OCI-LY7 (cell line): Measurements from ENCODE around the gene SLC26A8. TPM values are rescaled to one million over a fixed set of nuclear protein-coding genes. Genes with fewer than 3 reads are reported as not detected.

ENCODE experiments used
- BruUV-seq: library from RNA; stranded (reverse); fragments of 400-500 nt; replicated peaks from 2 replicates; lab custom pipeline; 2021; lab: Mats Ljungman, UMichigan
- CTCF ChIA-PET: fragments of 300-600 bp; sonication (Branson Sonifier 250); formaldehyde crosslinking; loops from one replicate; lab custom pipeline; 2022; ENCODE audit warnings: antibody characterized with exemption; ENCODE audit not compliant: unreplicated experiment; lab: Charles Lee
- POLR2A ChIA-PET: fragments of 300-600 bp; sonication (Branson Sonifier 250); formaldehyde crosslinking; loops from one replicate; lab custom pipeline; 2022; ENCODE audit warnings: antibody characterized with exemption; lab: Charles Lee
- DNase-seq: peaks from one replicate; pipeline ENCODE4 v3.0.0-alpha.2; 2015; ENCODE audit warnings: low spot score
- H2AFZ ChIP-seq: fragments of 200-600 bp; sonication (generic), shearing (Covaris generic); 2 replicates; pipeline ENCODE4 v1.6.1; 2014; ENCODE audit warnings: mild to moderate bottlenecking, antibody characterized with exemption, low read length, moderate library complexity
- H3K27ac ChIP-seq: fragments of 200-600 bp; sonication (generic); 2 replicates; pipeline ENCODE4 v1.5.1; 2014; ENCODE audit warnings: mixed run types, low read depth, mild to moderate bottlenecking, moderate library complexity, low read length, inconsistent platforms; ENCODE audit not compliant: poor library complexity, severe bottlenecking
- H3K36me3 ChIP-seq: fragments of 200-600 bp; sonication (generic); 2 replicates; pipeline ENCODE4 v1.6.1; 2014; ENCODE audit warnings: mild to moderate bottlenecking, antibody characterized with exemption, low read length, moderate library complexity, mixed read lengths; ENCODE audit not compliant: insufficient read depth
- H3K4me1 ChIP-seq: fragments of 200-600 bp; sonication (generic); 2 replicates; pipeline ENCODE4 v1.5.1; 2014; ENCODE audit warnings: mild to moderate bottlenecking, low read length; ENCODE audit not compliant: insufficient read depth, poor library complexity, severe bottlenecking
- H3K4me2 ChIP-seq: fragments of 200-600 bp; sonication (generic); 2 replicates; pipeline ENCODE4 v1.6.1; 2014; ENCODE audit warnings: mild to moderate bottlenecking, low read length
- H3K4me3 ChIP-seq: fragments of 200-600 bp; sonication (generic); 2 replicates; pipeline ENCODE4 v1.5.1; 2014; ENCODE audit warnings: mild to moderate bottlenecking, low read depth, low read length; ENCODE audit not compliant: poor library complexity, severe bottlenecking
- H3K79me2 ChIP-seq: fragments of 200-600 bp; sonication (generic); 2 replicates; pipeline ENCODE4 v1.6.1; 2016; ENCODE audit warnings: low read depth, mild to moderate bottlenecking, low read length, moderate library complexity, mixed read lengths; ENCODE audit not compliant: insufficient read depth
- H3K9me2 ChIP-seq: fragments of 200-600 bp; sonication (generic); 2 replicates; pipeline ENCODE4 v1.6.1; 2016; ENCODE audit warnings: mild to moderate bottlenecking, low read length, mixed read lengths; ENCODE audit not compliant: insufficient read depth
- H3K9me3 ChIP-seq: fragments of 200-600 bp; sonication (generic); 2 replicates; pipeline ENCODE4 v1.6.1; 2014; ENCODE audit warnings: mild to moderate bottlenecking, mixed run types, low read length, mixed read lengths
- H4K20me1 ChIP-seq: fragments of 200-600 bp; sonication (generic); 2 replicates; pipeline ENCODE4 v1.6.1; 2014; ENCODE audit warnings: mild to moderate bottlenecking, antibody characterized with exemption, low read length, moderate library complexity, mixed read lengths; ENCODE audit not compliant: insufficient read depth
- EZH2phosphoT487 ChIP-seq: fragments of 200-600 bp; sonication (generic); IDR thresholded peaks from 2 replicates; pipeline ENCODE4 v1.6.1; 2018; ENCODE audit warnings: low read depth, borderline replicate concordance, mild to moderate bottlenecking, mixed run types, antibody characterized with exemption, low read length, moderate library complexity, mixed read lengths
- intact Hi-C: fragments of 100-400 bp; cut with micrococcal nuclease; formaldehyde crosslinking; loops from one replicate; pipeline ENCODE4 v1.10.0; 2022; ENCODE audit not compliant: unreplicated experiment
- total RNA-seq, 2 experiments: library from RNA; depleted of rRNA in 1 of 2; stranded (reverse); fragments of >200 nt in 1 of 2; shearing (Covaris generic) in 1 of 2; gene quantifications; 2 replicates each; pipeline ENCODE4 v1.2.3, GENCODE V29; 2014 to 2022
- TF ChIP-seq, protein P1 (sequence below): fragments of 200-600 bp; sonication (generic); conservative IDR thresholded peaks from 2 replicates; pipeline ENCODE4 v1.5.1; 2014; ENCODE audit warnings: mild to moderate bottlenecking, antibody characterized with exemption, low read length, moderate library complexity, mixed read lengths

SLC26A8 gene
- total RNA-seq, 2 experiments from 2014 or later: not detected

DNA sequence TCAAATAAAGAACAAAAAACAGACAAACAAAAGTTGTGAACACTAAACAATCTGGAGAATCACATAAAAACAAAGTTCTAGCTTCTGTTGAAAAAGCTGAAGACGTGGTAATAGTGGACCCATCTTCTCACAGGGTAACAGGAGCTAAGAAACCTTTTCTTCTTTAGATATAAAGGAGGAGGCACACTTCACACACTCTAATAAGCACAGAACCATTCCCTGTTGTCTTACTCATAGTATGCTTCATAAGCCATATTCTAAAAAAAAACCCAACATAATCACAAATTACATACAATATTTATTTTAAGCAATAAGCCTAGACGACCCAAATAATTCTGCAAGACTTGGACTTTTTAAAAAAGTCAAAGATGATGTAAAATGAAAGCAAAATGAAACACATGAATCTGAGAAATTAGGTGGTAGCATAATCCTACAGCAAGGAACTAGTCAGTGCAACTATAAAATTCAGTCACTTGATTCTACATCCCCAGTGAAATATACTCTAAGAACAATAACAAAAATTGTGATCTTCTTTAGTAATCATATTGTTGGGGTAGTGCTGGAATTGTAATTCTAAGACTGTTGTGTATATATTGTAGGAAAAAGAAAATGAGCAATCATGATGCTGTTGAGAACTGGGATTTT lies 119.2 kb downstream of the SLC26A8 start:
- CTCF ChIA-PET: interaction anchor here (0.6 kb wide), 1 partner anchor 13 kb away, joined by 3 read pairs; no protein-coding TSS in a partner anchor
- TF ChIP-seq EZH2phosphoT487: no peak
- TF ChIP-seq, protein P1, sequence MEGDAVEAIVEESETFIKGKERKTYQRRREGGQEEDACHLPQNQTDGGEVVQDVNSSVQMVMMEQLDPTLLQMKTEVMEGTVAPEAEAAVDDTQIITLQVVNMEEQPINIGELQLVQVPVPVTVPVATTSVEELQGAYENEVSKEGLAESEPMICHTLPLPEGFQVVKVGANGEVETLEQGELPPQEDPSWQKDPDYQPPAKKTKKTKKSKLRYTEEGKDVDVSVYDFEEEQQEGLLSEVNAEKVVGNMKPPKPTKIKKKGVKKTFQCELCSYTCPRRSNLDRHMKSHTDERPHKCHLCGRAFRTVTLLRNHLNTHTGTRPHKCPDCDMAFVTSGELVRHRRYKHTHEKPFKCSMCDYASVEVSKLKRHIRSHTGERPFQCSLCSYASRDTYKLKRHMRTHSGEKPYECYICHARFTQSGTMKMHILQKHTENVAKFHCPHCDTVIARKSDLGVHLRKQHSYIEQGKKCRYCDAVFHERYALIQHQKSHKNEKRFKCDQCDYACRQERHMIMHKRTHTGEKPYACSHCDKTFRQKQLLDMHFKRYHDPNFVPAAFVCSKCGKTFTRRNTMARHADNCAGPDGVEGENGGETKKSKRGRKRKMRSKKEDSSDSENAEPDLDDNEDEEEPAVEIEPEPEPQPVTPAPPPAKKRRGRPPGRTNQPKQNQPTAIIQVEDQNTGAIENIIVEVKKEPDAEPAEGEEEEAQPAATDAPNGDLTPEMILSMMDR: no peak

DNA sequence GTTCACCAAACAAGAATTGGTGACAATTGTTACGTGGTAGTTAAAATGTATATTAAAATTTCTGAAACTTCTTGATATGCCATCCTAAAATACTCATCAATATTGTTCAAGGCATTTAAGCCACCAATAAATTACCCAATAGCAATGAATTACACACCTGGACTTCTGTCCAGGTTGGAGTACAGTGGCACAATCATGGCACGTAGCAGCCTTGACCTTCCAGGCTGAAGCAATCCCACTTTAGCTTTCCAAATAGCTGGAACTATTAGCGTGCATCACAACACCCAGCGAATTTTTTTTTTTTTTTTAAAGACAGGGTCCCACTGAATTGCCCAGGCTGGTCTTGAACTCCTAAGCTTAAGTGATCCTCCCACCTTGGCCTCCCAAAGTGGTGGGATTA lies 120.8 kb downstream of the SLC26A8 start:
- CTCF ChIA-PET: no interaction called here
- Histone ChIP-seq H3K4me2 (no peak overlapping the region), H2AFZ (no peak overlapping the region), H3K9me2 (no peaks in the 10 kb centered on the region), H3K4me1 (no peaks in the 10 kb centered on the region), H3K4me3 (no peak overlapping the region), H3K9me3 (peaks cover 11% of the 10 kb centered on the region), H3K36me3 (peaks cover 97% of the 10 kb centered on the region), H3K79me2 (peaks cover 83% of the 10 kb centered on the region), H4K20me1 (no peaks in the 10 kb centered on the region), H3K27ac (no peak overlapping the region)
- POLR2A ChIA-PET: interaction anchor here (1.1 to 1.5 kb wide), 2 partner anchors 12 to 18 kb away, joined by 4 read pairs; no protein-coding TSS in a partner anchor
- BruUV-seq: no TSS peak
- intact Hi-C loops: no loop called here
- DNase-seq: no peak
- TF ChIP-seq EZH2phosphoT487: no peak
- TF ChIP-seq, protein P1: no peak

More for the DNA sequence above, 119.2 kb downstream of the SLC26A8 start:
- H3K9me2 ChIP-seq: no peaks in the 10 kb centered on the region
- POLR2A ChIA-PET: interaction anchor here (1.0 to 2.1 kb wide), 3 partner anchors 10 to 16 kb away, joined by 3 to 5 read pairs (median 5); partner anchors contain the start of gene SRPK1
- DNase-seq: no peak
- H3K79me2 ChIP-seq: peaks cover 79% of the 10 kb centered on the region
- H3K4me2 ChIP-seq: no peak overlapping the region
- no peak overlapping the region for H3K27ac ChIP-seq
- peaks cover 97% of the 10 kb centered on the region for H3K36me3 ChIP-seq
- H3K4me3 ChIP-seq: no peak overlapping the region
- H4K20me1 ChIP-seq: no peaks in the 10 kb centered on the region
- H3K4me1 ChIP-seq: no peaks in the 10 kb centered on the region
- peaks cover 26% of the 10 kb centered on the region for H3K9me3 ChIP-seq
- no TSS peak for BruUV-seq
- intact Hi-C loops: no loop called here
- no peak overlapping the region for H2AFZ ChIP-seq

DNA sequence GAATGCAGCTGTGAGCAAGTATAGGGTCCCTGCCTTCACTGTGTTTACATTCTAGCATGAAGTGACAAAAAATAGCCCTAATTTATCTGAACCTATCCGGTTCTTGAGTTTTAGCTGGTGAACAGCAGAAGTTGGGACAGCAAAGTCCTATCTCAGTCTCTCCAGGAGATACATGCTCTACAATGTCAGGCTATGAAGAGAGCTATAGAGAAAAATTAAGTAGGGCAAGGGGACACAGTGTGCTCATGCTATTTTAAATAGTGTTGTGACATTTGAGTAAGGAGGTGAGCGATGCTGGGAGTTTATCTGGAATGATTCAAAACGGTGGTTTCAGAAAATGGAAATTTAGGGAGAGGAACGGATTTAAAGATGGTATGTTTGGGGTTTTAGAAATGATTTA lies 124.0 kb downstream of the SLC26A8 start:
- BruUV-seq: no TSS peak
- DNase-seq: no peak
- Histone ChIP-seq H3K9me2 (no peaks in the 10 kb centered on the region), H3K79me2 (peaks cover 84% of the 10 kb centered on the region), H4K20me1 (0 out of 2 replicates have a peak, but pooled peaks cover 7% of the 10 kb centered on the region), H3K9me3 (no peaks in the 10 kb centered on the region), H3K4me2 (no peak overlapping the region), H2AFZ (no peak overlapping the region), H3K4me1 (no peaks in the 10 kb centered on the region), H3K27ac (no peak overlapping the region), H3K4me3 (no peak overlapping the region), H3K36me3 (peaks cover 95% of the 10 kb centered on the region)
- ChIA-PET POLR2A (interaction anchor here (1.0 kb wide), 1 partner anchor 17 kb away, joined by 7 read pairs; no protein-coding TSS in a partner anchor), CTCF (no interaction called here)
- intact Hi-C loops: no loop called here
- TF ChIP-seq EZH2phosphoT487: no peak
- TF ChIP-seq, protein P1: no peak
